Fibroblast of villous mesenchyme (primary cell): ENCODE results near the gene CMIP. TPM values are rescaled to one million over a fixed set of nuclear protein-coding genes. Genes with fewer than 3 reads are reported as not detected.

Source experiments
- DNase-seq: peaks from one replicate; pipeline ENCODE4 v3.0.0-alpha.2; 2010; ENCODE audit warnings: low read depth
- H3K4me3 ChIP-seq: 2 replicates; pipeline ENCODE4 v1.5.1; 2011; ENCODE audit warnings: low read depth, mild to moderate bottlenecking, low read length
- CTCF ChIP-seq: IDR thresholded peaks from 2 replicates; pipeline ENCODE4 v1.5.1; 2012; ENCODE audit warnings: low read depth, mild to moderate bottlenecking, low read length; ENCODE audit not compliant: insufficient read depth
- total RNA-seq: library from RNA; depleted of rRNA; stranded (reverse); fragments of >200 nt; gene quantifications from 2 replicates; pipeline ENCODE4 v1.2.3, GENCODE V29; 2012

CMIP gene
- total RNA-seq, 1 donor = 7.8 TPM

GRCh38 chr16:81620796-81621195 lies 176.2 kb downstream of the CMIP start:
- no peak for DNase-seq
- H3K4me3 ChIP-seq = no peak overlapping the region
- TF ChIP-seq CTCF = no peak

- TF ChIP-seq CTCF = no peak
- DNase-seq = no peak
These were observed 176.9 kb downstream of the CMIP start for GRCh38 chr16:81621496-81621895.

GRCh38 chr16:81623365-81624102 lies 178.9 kb downstream of the CMIP start:
- DNase-seq = peak; percentile 59

More at GRCh38 chr16:81621496-81621895, 176.9 kb downstream of the CMIP start:
- no peak overlapping the region for H3K4me3 ChIP-seq

GRCh38 chr16:81624403-81624759 lies 179.8 kb downstream of the CMIP start:
- H3K4me3 ChIP-seq = no peak overlapping the region
- TF ChIP-seq CTCF = no peak
- no peak for DNase-seq

More at GRCh38 chr16:81623365-81624102, 178.9 kb downstream of the CMIP start:
- H3K4me3 ChIP-seq = no peak overlapping the region
- peak; percentile 64 for TF ChIP-seq CTCF

- no peak overlapping the region for H3K4me3 ChIP-seq
- TF ChIP-seq CTCF = no peak
- no peak for DNase-seq
These were observed 180.3 kb downstream of the CMIP start for GRCh38 chr16:81624760-81625543.

GRCh38 chr16:81625544-81626153 lies 181.0 kb downstream of the CMIP start:
- no peak for DNase-seq
- no peak for TF ChIP-seq CTCF
- H3K4me3 ChIP-seq = no peak overlapping the region
